Epithelial cell of proximal tubule (primary cell): ENCODE results near the gene TMX1. TPM values are rescaled to one million over a fixed set of nuclear protein-coding genes. Genes with fewer than 3 reads are reported as not detected.
A peak's percentile ranks its signal among the peaks of the same experiment; 100 is the strongest.

Experiments used
- DNase-seq: peaks from one replicate; pipeline ENCODE4 v3.0.0-alpha.2; 2011; ENCODE audit warnings: low read depth
- H3K4me3 ChIP-seq: 2 replicates; pipeline ENCODE4 v1.5.1; 2011; ENCODE audit warnings: low read depth, mild to moderate bottlenecking, low read length
- total RNA-seq: library from RNA; depleted of rRNA; stranded (reverse); fragments of >200 nt; gene quantifications from 2 replicates; pipeline ENCODE4 v1.2.3, GENCODE V29; 2015
- TF ChIP-seq, protein P1 (sequence below): conservative IDR thresholded peaks from 2 replicates; pipeline ENCODE4 v1.5.1; 2012; ENCODE audit warnings: low read depth, mild to moderate bottlenecking, low read length

The TMX1 gene
- total RNA-seq, 1 donor from 2014 or later, result 31.4 TPM

DNA sequence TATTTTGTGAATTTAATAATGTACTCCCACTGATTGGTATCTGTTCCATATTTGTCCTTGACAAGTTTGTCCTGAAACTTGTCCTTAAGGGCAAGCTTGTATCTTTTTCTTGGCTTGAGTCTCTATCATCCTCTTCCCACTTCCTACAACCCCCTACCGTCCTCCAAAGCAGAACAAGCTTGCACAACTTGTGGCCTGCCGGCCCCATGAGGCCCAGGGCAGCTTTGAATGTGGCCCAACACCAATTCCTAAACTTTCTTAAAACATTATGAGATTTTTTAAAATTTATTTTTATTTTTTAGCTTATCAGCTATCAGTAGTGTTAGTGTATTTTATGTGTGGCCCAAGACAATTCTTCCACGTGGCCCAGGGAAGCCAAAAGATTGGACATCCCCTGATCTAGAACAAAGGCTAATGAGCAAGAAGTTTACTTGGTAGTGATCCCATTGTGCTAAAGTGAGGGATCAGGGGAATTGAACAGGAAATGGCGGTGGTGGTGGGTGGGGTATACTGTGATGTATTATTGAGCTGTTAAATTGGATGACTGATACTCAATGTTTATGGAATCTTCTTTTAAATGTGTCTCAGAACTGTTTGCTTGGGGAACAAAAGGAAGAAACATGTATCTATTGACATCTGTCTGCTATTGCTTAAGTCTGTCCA is 37.8 kb downstream of the TMX1 start:
- TF ChIP-seq, protein P1, sequence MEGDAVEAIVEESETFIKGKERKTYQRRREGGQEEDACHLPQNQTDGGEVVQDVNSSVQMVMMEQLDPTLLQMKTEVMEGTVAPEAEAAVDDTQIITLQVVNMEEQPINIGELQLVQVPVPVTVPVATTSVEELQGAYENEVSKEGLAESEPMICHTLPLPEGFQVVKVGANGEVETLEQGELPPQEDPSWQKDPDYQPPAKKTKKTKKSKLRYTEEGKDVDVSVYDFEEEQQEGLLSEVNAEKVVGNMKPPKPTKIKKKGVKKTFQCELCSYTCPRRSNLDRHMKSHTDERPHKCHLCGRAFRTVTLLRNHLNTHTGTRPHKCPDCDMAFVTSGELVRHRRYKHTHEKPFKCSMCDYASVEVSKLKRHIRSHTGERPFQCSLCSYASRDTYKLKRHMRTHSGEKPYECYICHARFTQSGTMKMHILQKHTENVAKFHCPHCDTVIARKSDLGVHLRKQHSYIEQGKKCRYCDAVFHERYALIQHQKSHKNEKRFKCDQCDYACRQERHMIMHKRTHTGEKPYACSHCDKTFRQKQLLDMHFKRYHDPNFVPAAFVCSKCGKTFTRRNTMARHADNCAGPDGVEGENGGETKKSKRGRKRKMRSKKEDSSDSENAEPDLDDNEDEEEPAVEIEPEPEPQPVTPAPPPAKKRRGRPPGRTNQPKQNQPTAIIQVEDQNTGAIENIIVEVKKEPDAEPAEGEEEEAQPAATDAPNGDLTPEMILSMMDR, result no peak
- no peak overlapping the region for H3K4me3 ChIP-seq
- DNase-seq, result no peak

DNA sequence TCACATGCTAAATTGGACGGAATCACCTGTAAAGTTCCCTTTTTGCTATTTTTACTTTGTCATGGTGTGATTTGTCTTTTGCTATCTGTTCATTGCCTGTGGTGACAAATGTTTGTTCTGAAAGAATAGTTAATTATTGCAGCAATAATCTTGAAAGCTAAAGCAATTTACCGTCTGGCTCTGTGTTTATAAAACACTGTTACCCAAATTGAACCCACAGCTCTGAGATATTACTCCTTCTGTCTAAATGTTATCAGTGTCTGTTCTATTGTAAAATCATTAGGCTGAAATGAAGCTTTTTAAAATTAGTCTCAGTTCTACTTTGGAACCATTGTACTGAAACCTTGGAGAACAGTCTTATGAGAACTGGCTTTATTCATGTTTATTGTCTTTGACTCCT is 42.5 kb downstream of the TMX1 start:
- TF ChIP-seq, protein P1, result no peak
- no peak overlapping the region for H3K4me3 ChIP-seq
- DNase-seq, result no peak

DNA sequence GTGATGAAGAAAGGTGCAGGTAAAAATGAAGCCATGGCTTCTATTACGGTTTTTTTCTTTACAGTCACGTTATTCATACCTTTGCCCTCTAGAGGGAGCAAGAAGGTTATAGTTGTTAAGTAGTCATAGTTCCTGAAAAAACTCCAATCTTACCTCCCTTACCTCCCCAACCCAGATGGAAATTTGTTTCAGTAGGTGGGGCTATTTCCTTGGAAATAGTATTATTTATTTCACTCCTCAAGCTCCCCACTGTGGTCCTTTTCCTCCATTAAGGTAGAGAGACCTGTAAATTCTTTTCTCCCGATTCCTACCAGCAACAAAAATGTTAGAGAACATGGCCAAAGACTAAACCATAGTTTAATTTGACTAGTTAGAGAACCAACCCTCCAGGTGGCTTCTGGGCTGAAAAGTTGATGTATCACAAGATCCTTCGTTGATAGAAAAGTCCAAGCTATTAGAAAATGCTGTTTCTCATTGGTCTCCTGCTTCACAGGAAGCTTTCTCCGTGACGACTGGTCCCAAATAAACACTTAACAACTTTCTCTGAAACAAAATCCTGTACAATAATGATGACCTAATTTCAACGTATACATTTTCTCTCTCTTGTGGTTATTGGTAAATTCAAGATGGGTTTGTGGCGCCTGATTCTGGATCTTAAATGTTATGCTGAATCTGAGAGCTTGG is 43.5 kb downstream of the TMX1 start:
- TF ChIP-seq, protein P1, result peak; percentile 81
- DNase-seq, result peak; percentile 53
- H3K4me3 ChIP-seq, result no peak overlapping the region

DNA sequence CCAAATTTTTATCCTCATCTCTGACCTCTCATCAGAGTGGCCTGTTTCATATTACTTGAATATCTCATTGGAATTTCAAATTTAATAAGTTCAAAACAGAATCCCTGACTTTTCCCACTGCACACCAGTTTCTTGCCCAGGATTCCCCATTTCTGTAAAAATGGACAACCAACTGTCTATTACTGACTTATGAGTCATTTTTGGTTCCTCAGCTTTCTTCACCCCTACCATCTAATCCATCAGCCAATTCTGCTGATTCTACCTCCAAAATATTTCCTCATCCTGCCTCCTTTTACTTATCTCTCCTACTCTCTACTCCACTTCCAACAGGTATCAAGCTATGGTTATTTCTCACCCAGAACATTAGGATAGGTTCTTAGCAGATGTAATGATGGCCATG is 44.2 kb downstream of the TMX1 start:
- TF ChIP-seq, protein P1, result no peak
- H3K4me3 ChIP-seq, result no peak overlapping the region
- no peak for DNase-seq

DNA sequence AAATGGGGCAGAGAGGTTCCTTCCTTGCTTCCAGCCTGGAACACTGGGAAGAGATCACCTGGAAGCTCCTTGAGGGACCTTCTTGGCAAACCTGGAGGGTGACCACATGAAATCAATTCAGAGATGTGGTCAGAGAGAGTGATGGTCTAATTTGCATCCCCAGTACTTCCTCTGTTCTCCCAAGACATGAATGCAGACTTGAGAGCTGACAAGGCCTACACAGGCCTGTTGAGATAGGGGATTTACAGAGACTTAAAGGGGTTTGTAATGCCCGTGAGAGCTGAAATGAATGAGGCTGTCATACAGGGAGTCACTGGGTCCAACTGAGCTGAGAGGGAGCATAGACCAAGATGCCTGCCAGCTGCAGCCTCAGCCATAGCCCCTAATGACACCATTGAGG is 45.1 kb downstream of the TMX1 start:
- TF ChIP-seq, protein P1, result no peak
- H3K4me3 ChIP-seq, result no peak overlapping the region
- DNase-seq, result no peak

DNA sequence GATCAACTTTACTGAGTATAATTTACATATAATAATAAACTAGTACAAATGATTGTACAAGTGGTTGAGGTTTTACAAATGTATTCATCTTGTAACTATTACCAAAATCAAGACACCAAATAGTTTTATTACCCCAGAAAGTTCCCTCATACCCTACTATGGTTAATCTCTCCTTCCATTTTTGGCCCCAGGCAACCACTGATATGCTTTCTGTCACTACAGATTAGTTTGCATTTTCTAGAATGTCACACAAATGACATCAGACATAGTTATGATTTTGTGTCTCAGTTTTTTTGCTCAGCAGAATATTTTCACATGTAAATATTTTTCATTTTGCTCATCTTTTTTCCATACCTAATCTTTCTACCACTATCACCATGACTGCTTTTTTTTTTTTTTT is 49.1 kb downstream of the TMX1 start:
- H3K4me3 ChIP-seq, result no peak overlapping the region
- no peak for DNase-seq
- TF ChIP-seq, protein P1, result no peak

DNA sequence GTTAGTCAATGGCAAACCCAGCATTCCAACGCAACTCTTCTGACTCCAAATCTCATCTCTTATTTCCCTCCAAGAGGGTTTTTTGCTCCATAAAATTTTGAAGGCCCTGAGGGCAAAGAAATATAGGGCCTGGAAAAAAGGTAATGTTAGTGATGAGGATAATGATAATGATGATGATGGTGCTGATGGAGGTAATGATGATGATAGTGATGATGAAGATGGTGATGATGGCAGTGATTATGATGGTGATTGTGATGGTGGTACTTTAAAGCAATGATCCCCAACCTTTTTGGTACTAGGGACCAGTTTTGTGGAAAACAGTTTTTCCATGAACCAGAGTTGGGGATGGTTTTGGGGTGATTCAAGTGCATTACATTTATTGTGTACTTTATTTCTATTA is 50.1 kb downstream of the TMX1 start:
- H3K4me3 ChIP-seq, result no peak overlapping the region
- TF ChIP-seq, protein P1, result no peak
- no peak for DNase-seq
